Stimulated activated CD8-positive, alpha-beta memory T cell treated with anti-CD3 and anti-CD28 coated beads, Interleukin-12 subunit alpha, Interleukin-12 subunit beta, amount 100 ng/mL, for 24 hours (primary cell): ENCODE measurements around the gene PHF21A.
"Not testable (repeated sequence)": the region's sequence is repeated elsewhere in the genome, so short reads cannot be mapped to it uniquely, and the experiment has no call there.

Experiments
- DNase-seq: peaks from one replicate; pipeline ENCODE4 v3.0.0-alpha.2; 2020; ENCODE audit errors: extremely low read depth

Gene PHF21A

GRCh38 chr11:45921561-45922424 lies 199.5 kb downstream of the PHF21A start:
- DNase-seq, result no peak

- no peak for DNase-seq
These were observed 200.4 kb downstream of the PHF21A start for GRCh38 chr11:45920531-45921477.

DNA sequence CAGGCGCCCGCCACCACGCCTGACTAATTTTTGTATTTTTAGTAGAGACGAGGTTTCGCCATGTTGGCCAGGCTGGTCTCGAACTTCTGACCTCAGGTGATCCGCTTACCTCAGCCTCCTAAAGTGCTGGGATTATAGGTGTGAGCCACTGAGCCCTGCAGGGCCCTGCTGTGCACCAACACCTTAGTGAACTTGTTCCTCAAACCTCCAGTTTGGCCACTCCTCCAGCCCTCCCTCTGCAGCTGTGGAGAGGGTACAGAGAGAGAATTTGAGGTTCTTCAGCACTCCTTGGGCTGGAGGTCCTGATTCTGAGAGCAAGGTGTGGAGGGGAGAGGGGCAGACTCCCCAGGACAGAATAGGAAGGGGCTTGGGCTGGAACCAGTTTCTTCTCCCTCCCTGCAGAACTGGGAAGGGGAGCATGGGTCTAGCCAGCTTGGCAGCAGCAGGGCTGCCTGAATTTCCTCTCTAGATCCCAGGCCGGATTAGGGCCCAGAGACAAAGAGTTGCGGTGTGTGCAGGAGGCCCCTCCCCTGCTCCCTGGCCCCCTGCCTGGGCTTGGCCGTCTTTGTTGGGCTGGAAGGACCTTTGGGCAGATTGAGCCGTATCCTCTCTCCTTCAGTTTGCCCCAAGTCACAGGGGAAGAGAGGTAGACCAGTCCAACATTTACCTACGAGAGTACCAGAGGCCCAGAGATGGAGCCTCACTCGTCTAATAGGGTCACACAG lies 201.3 kb downstream of the PHF21A start:
- DNase-seq, result no peak

GRCh38 chr11:45918962-45919675 lies 202.1 kb downstream of the PHF21A start:
- no peak for DNase-seq

- peak; percentile 38 for DNase-seq
These were observed 202.8 kb downstream of the PHF21A start for GRCh38 chr11:45918331-45918941.

GRCh38 chr11:45917623-45918330 lies 203.5 kb downstream of the PHF21A start, which contains the start of gene PEX16:
PEX16 (minus strand) TSS chr11:45917877; CDS start chr11:45917811, 66 bp downstream.
- DNase-seq, result peak; percentile 89

DNA sequence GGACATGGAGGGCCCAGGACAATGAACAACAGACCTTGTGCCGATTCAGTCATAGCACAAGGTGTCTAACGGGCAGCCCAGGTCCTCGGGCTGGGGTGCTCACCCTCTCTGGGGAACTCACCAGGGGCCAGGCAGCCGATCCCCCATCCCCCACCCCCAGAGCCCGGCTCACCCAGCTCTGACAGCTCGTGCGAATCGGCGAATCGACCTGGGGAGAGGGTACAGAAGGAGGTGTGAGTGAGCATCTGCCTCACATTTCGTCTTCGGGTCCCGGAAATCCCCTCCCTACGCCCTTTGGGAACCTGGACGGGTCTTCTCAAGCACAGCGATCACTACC lies 204.0 kb downstream of the PHF21A start:
- DNase-seq, result no peak

DNA sequence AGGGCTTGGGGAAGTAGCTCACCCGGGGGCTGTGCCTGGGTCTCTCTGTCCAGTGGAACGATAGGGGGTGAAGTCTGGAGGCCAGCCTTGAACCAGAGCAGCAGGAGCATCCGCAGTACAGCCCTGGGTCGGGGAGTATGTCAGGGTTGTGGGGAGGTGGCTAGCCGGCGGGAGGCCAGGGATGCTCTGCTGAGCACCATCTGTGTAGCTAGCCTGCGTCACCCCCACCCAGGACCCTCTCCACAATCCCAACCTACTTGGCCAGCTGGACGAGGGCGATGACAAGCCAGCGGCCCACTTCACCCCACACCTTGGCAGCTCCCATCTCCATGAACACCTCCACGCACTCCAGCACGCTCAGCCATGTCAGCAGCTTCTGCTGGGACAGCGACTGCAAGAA lies 205.8 kb downstream of the PHF21A start:
- DNase-seq, result no peak

GRCh38 chr11:45913942-45914635 lies 207.2 kb downstream of the PHF21A start:
- DNase-seq, result no peak

DNA sequence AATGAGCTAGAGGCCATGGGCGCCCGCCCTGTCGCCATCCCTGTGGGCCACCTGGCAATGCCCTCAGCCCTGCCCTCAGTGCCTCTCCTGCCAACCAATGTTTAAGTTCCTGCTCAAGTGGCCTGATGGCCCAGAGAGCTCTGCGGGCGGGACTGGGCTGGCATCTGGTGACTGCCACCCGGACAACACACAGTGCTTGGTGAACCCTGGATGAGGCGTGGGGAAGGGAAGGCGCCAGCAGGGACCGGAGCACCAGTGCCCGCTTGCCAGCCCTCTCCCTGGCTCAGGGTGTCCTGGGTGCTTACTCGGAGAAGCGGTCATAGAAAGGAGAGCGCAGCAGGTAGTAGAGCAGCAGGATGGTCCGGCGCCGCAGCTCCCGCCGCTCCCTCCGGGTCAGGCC lies 207.7 kb downstream of the PHF21A start:
- no peak for DNase-seq

DNA sequence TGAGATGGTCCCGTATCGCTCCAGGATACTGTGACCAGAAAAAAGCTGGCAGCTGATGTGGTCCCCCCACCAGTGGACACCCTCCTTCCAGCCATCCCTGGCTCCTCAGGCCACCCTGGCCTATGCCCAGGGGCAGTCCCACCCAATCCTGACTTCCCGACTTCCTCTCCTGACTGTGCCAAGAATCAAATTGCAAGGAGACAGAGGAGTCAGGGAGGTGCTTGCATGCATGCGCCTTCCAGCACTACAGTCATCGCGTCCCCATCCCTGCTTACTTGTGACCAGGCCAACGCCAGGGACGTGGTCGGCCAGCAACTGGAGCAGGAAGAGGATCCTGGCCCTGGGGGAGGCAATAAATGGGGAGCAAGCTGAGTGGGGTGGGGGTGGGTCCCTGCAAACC lies 210.6 kb downstream of the PHF21A start:
- no peak for DNase-seq

GRCh38 chr11:45909594-45910475 lies 211.4 kb downstream of the PHF21A start:
- no peak for DNase-seq

- no peak for DNase-seq
These were observed 213.3 kb downstream of the PHF21A start for GRCh38 chr11:45907911-45908370.

- DNase-seq, result no peak
These were observed 214.2 kb downstream of the PHF21A start, which contains the start of gene FREY1 for GRCh38 chr11:45906965-45907611. FREY1 (minus strand) TSS chr11:45907271; CDS start chr11:45907245, 26 bp downstream.

GRCh38 chr11:45906096-45906682 lies 215.1 kb downstream of the PHF21A start:
- DNase-seq, result no peak

DNA sequence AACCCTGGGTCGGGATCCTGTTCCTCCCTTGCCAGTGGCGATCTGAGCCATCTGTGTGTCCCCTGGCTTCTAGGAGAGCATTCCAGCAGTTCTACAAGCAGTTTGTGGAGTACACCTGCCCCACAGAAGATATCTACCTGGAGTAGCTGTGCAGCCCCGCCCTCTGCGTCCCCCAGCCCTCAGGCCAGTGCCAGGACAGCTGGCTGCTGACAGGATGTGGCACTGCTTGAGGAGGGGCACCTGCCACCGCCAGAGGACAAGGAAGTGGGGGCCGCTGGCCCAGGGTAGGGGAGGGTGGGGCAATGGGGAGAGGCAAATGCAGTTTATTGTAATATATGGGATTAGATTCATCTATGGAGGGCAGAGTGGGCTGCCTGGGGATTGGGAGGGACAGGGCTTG lies 215.7 kb downstream of the PHF21A start:
- DNase-seq, result not testable (repeated sequence)

GRCh38 chr11:45905095-45905494 lies 216.2 kb downstream of the PHF21A start:
- no peak for DNase-seq
